ENCODE data around the gene LBH.

The LBH gene

GRCh38 chr2:30273574-30273929 is 42.2 kb downstream of the LBH start:
- no peak for TF ChIP-seq CTCF (IDR thresholded peaks at IDR 0.05; ENCODE audit: low read depth, low read length)
- TF ChIP-seq POLR2A (IDR thresholded peaks at IDR 0.05; ENCODE audit: extremely low read depth, insufficient read length): no peak
- TF ChIP-seq MYC (IDR thresholded peaks at IDR 0.05; ENCODE audit: low read depth, low read length): no peak
- H3K4me3 ChIP-seq (ENCODE audit: low read depth, low read length): no peak overlapping the region
- DNase-seq (ENCODE audit: low read depth): no peak

DNA sequence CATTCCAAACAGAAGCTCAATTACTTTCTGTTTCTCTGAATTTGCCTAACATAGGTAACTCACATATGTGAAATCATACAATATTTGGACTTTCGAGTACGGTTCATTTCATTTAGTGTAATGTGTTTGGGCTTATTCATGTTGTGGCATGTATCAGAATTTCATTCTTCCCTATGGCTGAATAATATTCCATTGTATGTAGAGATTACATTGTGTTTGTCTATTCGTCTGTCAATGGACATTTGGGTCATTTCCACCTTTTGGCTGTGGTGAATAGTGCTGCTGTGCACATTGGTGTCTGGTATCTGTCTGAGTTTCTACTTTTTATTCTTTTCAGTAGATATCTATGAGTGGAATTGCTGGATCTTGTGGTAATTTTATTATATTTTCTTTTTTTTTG is 43.9 kb downstream of the LBH start:
- H3K4me3 ChIP-seq (ENCODE audit: low read depth, low read length): no peak overlapping the region

GRCh38 chr2:30276455-30276911 is 45.1 kb downstream of the LBH start:
- TF ChIP-seq POLR2A (IDR thresholded peaks at IDR 0.05; ENCODE audit: extremely low read depth, insufficient read length): no peak
- TF ChIP-seq MAX (IDR thresholded peaks at IDR 0.05; ENCODE audit: low read depth, low read length): no peak
- no peak for TF ChIP-seq MYC (IDR thresholded peaks at IDR 0.05; ENCODE audit: low read depth, low read length)
- no peak for TF ChIP-seq CTCF (IDR thresholded peaks at IDR 0.05; ENCODE audit: low read depth, low read length)
- no peak for DNase-seq (ENCODE audit: low read depth)
- no peak overlapping the region for H3K4me3 ChIP-seq (ENCODE audit: low read depth, low read length)

More for the DNA sequence above, 43.9 kb downstream of the LBH start:
- no peak for DNase-seq (ENCODE audit: low read depth)
- TF ChIP-seq CTCF (IDR thresholded peaks at IDR 0.05; ENCODE audit: low read depth, low read length) (no peak), MAX (IDR thresholded peaks at IDR 0.05; ENCODE audit: low read depth, low read length) (no peak), MYC (IDR thresholded peaks at IDR 0.05; ENCODE audit: low read depth, low read length) (no peak), POLR2A (IDR thresholded peaks at IDR 0.05; ENCODE audit: extremely low read depth, insufficient read length) (no peak)

GRCh38 chr2:30277582-30277981 is 46.2 kb downstream of the LBH start:
- no peak for TF ChIP-seq MYC (IDR thresholded peaks at IDR 0.05; ENCODE audit: low read depth, low read length)
- no peak for TF ChIP-seq MAX (IDR thresholded peaks at IDR 0.05; ENCODE audit: low read depth, low read length)
- no peak for TF ChIP-seq POLR2A (IDR thresholded peaks at IDR 0.05; ENCODE audit: extremely low read depth, insufficient read length)
- no peak for TF ChIP-seq CTCF (IDR thresholded peaks at IDR 0.05; ENCODE audit: low read depth, low read length)
- no peak for DNase-seq (ENCODE audit: low read depth)

GRCh38 chr2:30278419-30278818 is 47.1 kb downstream of the LBH start:
- no peak for DNase-seq (ENCODE audit: low read depth)
- no peak overlapping the region for H3K4me3 ChIP-seq (ENCODE audit: low read depth, low read length)
- TF ChIP-seq CTCF (IDR thresholded peaks at IDR 0.05; ENCODE audit: low read depth, low read length) (no peak), MAX (IDR thresholded peaks at IDR 0.05; ENCODE audit: low read depth, low read length) (no peak), POLR2A (IDR thresholded peaks at IDR 0.05; ENCODE audit: extremely low read depth, insufficient read length) (no peak), MYC (IDR thresholded peaks at IDR 0.05; ENCODE audit: low read depth, low read length) (no peak)

More at GRCh38 chr2:30277582-30277981, 46.2 kb downstream of the LBH start:
- no peak overlapping the region for H3K4me3 ChIP-seq (ENCODE audit: low read depth, low read length)
